ENCODE data around the gene TSC22D2. TPM values are rescaled to one million over a fixed set of nuclear protein-coding genes. Genes with fewer than 3 reads are reported as not detected.
A peak's percentile ranks its signal among the peaks of the same experiment; 100 is the strongest.

Gene TSC22D2
- total RNA-seq, 1 experiment from 2014 or later: 20.0 TPM

DNA sequence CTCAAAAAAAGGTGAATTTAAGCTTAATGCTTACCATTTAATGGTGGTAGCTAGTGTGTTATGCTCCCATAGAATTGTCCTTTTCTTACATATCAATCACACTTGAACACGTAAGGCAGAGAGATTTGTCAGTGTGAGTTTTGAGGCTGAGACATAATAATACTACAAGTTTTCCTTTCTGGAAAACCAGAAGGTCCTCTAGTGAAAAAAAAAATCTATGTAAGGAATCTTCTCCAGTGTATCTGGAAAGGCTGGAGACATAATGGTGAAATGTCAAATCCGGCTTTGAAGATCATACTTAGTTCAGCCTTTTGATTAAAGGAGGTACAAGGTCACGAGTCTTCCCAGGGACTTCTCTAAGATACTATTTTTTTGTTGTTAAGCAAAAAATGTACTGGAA, 3.4 kb downstream of the TSC22D2 start:
- H3K4me3 ChIP-seq (replicated peaks in 1 of 2; ENCODE audit: low read depth in 1 of 2, low read length in 2 of 2): peak overlapping the region; percentile 70 to 85
- peaks cover 10 to 42% of the 10 kb centered on the region in 2 experiments for H3K4me1 ChIP-seq (ENCODE audit: control insufficient read depth in 1 of 2, insufficient read depth in 2 of 2, low read length in 2 of 2)
- ChIA-PET CTCF (no interaction called here), POLR2A (no interaction called here), RAD21 (ENCODE audit: low non-redundant PET in 1 of 2, low total read pairs in 2 of 2, uncharacterized antibody in 2 of 2, unreplicated experiment in 2 of 2) (no interaction called here)
- H3K27me3 ChIP-seq (ENCODE audit: insufficient read depth, low read length): no peaks in the 10 kb centered on the region
- peaks cover 27% of the 10 kb centered on the region for H4K20me1 ChIP-seq (ENCODE audit: insufficient read depth)
- TF ChIP-seq ZNF274 (IDR thresholded peaks at IDR 0.05; ENCODE audit: low read depth, low read length) (no peak), TCF7L2 (IDR thresholded peaks at IDR 0.05; ENCODE audit: borderline replicate concordance, extremely low read depth, insufficient read depth, insufficient read length) (no peak), POLR2AphosphoS5 (IDR thresholded peaks at IDR 0.05; ENCODE audit: low read depth, low read length) (no peak), JUND (IDR thresholded peaks at IDR 0.05) (no peak), ZFX (IDR thresholded peaks at IDR 0.05) (no peak), SIN3A (IDR thresholded peaks at IDR 0.05; ENCODE audit: low read depth) (no peak), CBX3 (IDR thresholded peaks at IDR 0.05; ENCODE audit: low read depth) (no peak), ELF1 (IDR thresholded peaks at IDR 0.05; ENCODE audit: borderline replicate concordance, low read depth) (no peak), ATF3 (IDR thresholded peaks at IDR 0.05) (no peak), EZH2 (IDR thresholded peaks at IDR 0.05) (no peak), YY1 (IDR thresholded peaks at IDR 0.05; ENCODE audit: extremely low read depth, insufficient replicate concordance, low read depth, low read length) (no peak), RAD21 (IDR thresholded peaks at IDR 0.05; ENCODE audit: low read depth) (no peak), SRF (IDR thresholded peaks at IDR 0.05; ENCODE audit: low read depth) (no peak)
- TF ChIP-seq, protein P1, sequence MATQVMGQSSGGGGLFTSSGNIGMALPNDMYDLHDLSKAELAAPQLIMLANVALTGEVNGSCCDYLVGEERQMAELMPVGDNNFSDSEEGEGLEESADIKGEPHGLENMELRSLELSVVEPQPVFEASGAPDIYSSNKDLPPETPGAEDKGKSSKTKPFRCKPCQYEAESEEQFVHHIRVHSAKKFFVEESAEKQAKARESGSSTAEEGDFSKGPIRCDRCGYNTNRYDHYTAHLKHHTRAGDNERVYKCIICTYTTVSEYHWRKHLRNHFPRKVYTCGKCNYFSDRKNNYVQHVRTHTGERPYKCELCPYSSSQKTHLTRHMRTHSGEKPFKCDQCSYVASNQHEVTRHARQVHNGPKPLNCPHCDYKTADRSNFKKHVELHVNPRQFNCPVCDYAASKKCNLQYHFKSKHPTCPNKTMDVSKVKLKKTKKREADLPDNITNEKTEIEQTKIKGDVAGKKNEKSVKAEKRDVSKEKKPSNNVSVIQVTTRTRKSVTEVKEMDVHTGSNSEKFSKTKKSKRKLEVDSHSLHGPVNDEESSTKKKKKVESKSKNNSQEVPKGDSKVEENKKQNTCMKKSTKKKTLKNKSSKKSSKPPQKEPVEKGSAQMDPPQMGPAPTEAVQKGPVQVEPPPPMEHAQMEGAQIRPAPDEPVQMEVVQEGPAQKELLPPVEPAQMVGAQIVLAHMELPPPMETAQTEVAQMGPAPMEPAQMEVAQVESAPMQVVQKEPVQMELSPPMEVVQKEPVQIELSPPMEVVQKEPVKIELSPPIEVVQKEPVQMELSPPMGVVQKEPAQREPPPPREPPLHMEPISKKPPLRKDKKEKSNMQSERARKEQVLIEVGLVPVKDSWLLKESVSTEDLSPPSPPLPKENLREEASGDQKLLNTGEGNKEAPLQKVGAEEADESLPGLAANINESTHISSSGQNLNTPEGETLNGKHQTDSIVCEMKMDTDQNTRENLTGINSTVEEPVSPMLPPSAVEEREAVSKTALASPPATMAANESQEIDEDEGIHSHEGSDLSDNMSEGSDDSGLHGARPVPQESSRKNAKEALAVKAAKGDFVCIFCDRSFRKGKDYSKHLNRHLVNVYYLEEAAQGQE (IDR thresholded peaks at IDR 0.05; ENCODE audit: low read depth): no peak
- TF ChIP-seq, protein P2, sequence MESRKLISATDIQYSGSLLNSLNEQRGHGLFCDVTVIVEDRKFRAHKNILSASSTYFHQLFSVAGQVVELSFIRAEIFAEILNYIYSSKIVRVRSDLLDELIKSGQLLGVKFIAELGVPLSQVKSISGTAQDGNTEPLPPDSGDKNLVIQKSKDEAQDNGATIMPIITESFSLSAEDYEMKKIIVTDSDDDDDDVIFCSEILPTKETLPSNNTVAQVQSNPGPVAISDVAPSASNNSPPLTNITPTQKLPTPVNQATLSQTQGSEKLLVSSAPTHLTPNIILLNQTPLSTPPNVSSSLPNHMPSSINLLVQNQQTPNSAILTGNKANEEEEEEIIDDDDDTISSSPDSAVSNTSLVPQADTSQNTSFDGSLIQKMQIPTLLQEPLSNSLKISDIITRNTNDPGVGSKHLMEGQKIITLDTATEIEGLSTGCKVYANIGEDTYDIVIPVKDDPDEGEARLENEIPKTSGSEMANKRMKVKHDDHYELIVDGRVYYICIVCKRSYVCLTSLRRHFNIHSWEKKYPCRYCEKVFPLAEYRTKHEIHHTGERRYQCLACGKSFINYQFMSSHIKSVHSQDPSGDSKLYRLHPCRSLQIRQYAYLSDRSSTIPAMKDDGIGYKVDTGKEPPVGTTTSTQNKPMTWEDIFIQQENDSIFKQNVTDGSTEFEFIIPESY (IDR thresholded peaks at IDR 0.05; ENCODE audit: extremely low read depth, insufficient replicate concordance, low read length): no peak
- no peak for ATAC-seq
- H3K79me2 ChIP-seq (ENCODE audit: insufficient read depth, low read length): peaks cover 78% of the 10 kb centered on the region
- H3K9ac ChIP-seq (ENCODE audit: low read length): peak overlapping the region; percentile 88
- no peaks in the 10 kb centered on the region for H3K9me2 ChIP-seq (ENCODE audit: insufficient read depth)
- no peaks in the 10 kb centered on the region for H3K9me3 ChIP-seq (ENCODE audit: control insufficient read depth in 1 of 2, insufficient read depth in 1 of 2, low read depth in 1 of 2, low read length in 2 of 2)
- no peak for DNase-seq (ENCODE audit: low read depth, low spot score)
- H3K36me3 ChIP-seq (ENCODE audit: control insufficient read depth in 1 of 2, insufficient read depth in 2 of 2, low read length in 2 of 2): peaks cover 0 to 15% of the 10 kb centered on the region in 2 experiments; a peak in 3 of 4 replicates
- H3K4me2 ChIP-seq (ENCODE audit: low read length): peak overlapping the region; percentile 97
- H2AFZ ChIP-seq (ENCODE audit: low read depth, low read length, poor library complexity, severe bottlenecking): no peak overlapping the region
- intact Hi-C loops (cut with micrococcal nuclease): loop anchor here (5.0 kb wide), 1 partner anchor 124 kb away; no protein-coding TSS in a partner anchor
- no peak overlapping the region for H3K27ac ChIP-seq (ENCODE audit: low read depth, low read length)
- BruUV-seq (replicated peaks): TSS peak; percentile 37

All from HCT116 (cell line).